Endothelial cell (in vitro differentiated cells): ENCODE results near the gene SLC1A5. TPM values are rescaled to one million over a fixed set of nuclear protein-coding genes. Genes with fewer than 3 reads are reported as not detected.

Experiments
- DNase-seq: peaks from one replicate; pipeline ENCODE4 v3.0.0; 2021; ENCODE audit warnings: low spot score
- H3K27ac Mint-ChIP-seq: one replicate; pipeline ENCODE4 v1.8.0; 2021; ENCODE audit warnings: mixed read lengths, inconsistent platforms; ENCODE audit not compliant: unreplicated experiment
- H3K27me3 Mint-ChIP-seq: one replicate; pipeline ENCODE4 v1.8.0; 2021; ENCODE audit warnings: mild to moderate bottlenecking, moderate library complexity, mixed read lengths, inconsistent platforms; ENCODE audit not compliant: unreplicated experiment
- H3K36me3 Mint-ChIP-seq: one replicate; pipeline ENCODE4 v1.8.0; 2021; ENCODE audit warnings: mild to moderate bottlenecking, low read depth, mixed read lengths, inconsistent platforms; ENCODE audit not compliant: unreplicated experiment
- H3K4me1 Mint-ChIP-seq: one replicate; pipeline ENCODE4 v1.8.0; 2021; ENCODE audit warnings: mild to moderate bottlenecking, mixed read lengths, inconsistent platforms; ENCODE audit not compliant: unreplicated experiment
- H3K4me3 Mint-ChIP-seq: one replicate; pipeline ENCODE4 v1.8.0; 2021; ENCODE audit warnings: mild to moderate bottlenecking, mixed read lengths, inconsistent platforms; ENCODE audit not compliant: unreplicated experiment
- H3K9me3 Mint-ChIP-seq: one replicate; pipeline ENCODE4 v1.8.0; 2021; ENCODE audit warnings: mixed read lengths, inconsistent platforms; ENCODE audit not compliant: unreplicated experiment
- total RNA-seq: library from RNA; stranded (reverse); fragmentation: NEBNext Ultra II Directional; extraction: Animal tissue kit (Norgen Biotek cat#: 25700); gene quantifications from one replicate; pipeline ENCODE4 v1.2.1, GENCODE V29; 2021; ENCODE audit not compliant: unreplicated experiment
- TF ChIP-seq, protein P1 (sequence below): fragments of 200-600 bp; sonication (generic); IDR thresholded peaks from one replicate; pipeline ENCODE4 v1.5.0; 2021; ENCODE audit warnings: antibody characterized with exemption; ENCODE audit not compliant: unreplicated experiment

Gene SLC1A5
- total RNA-seq, 1 donor from 2014 or later, result 62.6 TPM

DNA sequence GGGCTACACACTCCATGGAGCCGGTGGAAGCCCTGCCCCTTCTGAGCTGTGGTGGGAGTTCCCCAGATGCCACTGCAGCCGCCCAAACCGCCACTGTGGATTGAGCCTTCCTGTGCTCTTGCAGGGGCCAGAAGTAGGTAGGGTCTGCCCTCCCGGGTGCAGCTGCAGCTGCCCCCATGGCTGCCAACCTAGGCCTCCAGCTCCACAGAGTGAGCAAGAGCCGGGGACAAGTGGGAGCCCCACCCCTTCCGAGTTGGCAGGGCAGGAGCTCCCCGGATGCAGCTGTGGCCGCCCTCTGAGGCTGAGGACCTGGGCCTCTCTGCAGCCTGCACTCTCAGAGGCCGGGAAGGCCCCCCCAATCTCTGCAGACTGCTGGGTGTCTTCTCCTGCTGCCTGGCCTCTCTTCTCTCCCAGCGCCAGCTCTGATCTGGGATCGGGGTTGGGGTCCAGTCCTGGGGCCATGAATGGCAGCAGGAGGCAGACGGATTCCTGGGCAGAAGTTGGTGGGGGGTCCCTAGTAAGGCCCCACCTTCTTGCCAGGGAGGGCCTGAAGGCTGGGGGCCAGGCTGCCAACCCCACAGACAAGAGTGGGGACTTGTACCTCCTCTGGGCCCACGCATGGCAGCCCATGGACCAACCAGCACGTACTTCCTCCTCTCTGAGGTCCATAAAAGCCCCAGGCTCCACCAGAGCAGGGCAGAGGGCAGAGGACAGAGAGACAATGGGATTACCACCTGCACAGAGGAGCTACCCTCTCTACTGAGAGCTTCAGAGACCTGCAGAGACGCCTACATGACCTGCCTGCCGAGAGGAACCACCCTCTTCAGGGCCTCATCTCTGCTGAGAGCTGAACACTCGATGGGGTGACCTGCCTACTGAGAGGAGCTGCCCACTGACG lies 33.4 kb upstream of the SLC1A5 start:
- DNase-seq, result no peak
- TF ChIP-seq, protein P1, sequence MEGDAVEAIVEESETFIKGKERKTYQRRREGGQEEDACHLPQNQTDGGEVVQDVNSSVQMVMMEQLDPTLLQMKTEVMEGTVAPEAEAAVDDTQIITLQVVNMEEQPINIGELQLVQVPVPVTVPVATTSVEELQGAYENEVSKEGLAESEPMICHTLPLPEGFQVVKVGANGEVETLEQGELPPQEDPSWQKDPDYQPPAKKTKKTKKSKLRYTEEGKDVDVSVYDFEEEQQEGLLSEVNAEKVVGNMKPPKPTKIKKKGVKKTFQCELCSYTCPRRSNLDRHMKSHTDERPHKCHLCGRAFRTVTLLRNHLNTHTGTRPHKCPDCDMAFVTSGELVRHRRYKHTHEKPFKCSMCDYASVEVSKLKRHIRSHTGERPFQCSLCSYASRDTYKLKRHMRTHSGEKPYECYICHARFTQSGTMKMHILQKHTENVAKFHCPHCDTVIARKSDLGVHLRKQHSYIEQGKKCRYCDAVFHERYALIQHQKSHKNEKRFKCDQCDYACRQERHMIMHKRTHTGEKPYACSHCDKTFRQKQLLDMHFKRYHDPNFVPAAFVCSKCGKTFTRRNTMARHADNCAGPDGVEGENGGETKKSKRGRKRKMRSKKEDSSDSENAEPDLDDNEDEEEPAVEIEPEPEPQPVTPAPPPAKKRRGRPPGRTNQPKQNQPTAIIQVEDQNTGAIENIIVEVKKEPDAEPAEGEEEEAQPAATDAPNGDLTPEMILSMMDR, result no peak
- peaks cover 5% of the 10 kb centered on the region for H3K27me3 Mint-ChIP-seq
- H3K36me3 Mint-ChIP-seq, result peaks cover 5% of the 10 kb centered on the region
- no peak overlapping the region for H3K4me3 Mint-ChIP-seq
- H3K9me3 Mint-ChIP-seq, result no peaks in the 10 kb centered on the region
- no peaks in the 10 kb centered on the region for H3K4me1 Mint-ChIP-seq
- H3K27ac Mint-ChIP-seq, result no peak overlapping the region

GRCh38 chr19:46818812-46819211 lies 30.4 kb upstream of the SLC1A5 start:
- Mint-ChIP-seq H3K4me3 (no peak overlapping the region), H3K9me3 (no peaks in the 10 kb centered on the region), H3K4me1 (no peaks in the 10 kb centered on the region), H3K36me3 (peaks cover 5% of the 10 kb centered on the region), H3K27me3 (peaks cover 5% of the 10 kb centered on the region), H3K27ac (no peak overlapping the region)
- no peak for DNase-seq
- TF ChIP-seq, protein P1, result no peak

DNA sequence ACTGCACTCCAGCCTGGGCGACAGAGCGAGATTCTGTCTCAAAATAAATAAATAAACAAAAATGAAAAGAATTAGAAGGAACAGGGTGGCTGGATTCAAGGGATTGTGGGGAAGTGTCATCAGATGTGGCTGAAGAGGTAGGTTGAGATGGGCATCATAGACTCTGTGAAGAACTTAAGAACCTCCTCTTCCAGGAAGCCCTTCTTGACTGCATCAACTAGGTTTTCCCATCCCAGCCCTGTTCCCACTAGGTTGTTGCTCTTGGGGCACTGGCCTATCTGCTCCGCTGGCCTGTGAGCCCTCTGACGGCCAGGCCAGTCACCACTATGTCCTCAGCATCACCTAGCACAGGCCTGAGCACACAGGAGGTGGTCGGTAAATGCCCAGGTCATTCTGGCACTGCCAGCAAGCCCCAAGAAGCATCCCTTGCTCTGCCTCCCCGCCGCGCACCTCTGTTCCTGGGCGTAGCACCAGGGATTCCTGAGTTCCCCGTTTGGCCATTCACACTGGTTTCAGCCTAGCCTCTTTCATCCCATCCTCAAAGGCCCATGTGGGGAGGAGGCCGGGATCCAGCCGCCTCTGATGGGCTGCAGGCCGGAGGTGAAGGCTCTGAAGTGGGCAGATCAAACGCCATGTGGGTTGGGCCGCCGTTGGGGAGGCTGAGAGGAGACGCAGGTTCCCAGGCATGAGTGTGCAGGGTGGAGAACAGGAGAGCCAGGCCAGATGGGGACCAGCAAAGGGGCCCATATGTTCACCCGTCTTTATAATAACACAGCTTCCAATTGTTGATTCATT lies 27.6 kb upstream of the SLC1A5 start:
- H3K4me1 Mint-ChIP-seq, result no peaks in the 10 kb centered on the region
- H3K27me3 Mint-ChIP-seq, result peaks cover 5% of the 10 kb centered on the region
- no peaks in the 10 kb centered on the region for H3K9me3 Mint-ChIP-seq
- no peak overlapping the region for H3K4me3 Mint-ChIP-seq
- no peak overlapping the region for H3K27ac Mint-ChIP-seq
- no peak for DNase-seq
- H3K36me3 Mint-ChIP-seq, result peaks cover 5% of the 10 kb centered on the region
- TF ChIP-seq, protein P1, result no peak

DNA sequence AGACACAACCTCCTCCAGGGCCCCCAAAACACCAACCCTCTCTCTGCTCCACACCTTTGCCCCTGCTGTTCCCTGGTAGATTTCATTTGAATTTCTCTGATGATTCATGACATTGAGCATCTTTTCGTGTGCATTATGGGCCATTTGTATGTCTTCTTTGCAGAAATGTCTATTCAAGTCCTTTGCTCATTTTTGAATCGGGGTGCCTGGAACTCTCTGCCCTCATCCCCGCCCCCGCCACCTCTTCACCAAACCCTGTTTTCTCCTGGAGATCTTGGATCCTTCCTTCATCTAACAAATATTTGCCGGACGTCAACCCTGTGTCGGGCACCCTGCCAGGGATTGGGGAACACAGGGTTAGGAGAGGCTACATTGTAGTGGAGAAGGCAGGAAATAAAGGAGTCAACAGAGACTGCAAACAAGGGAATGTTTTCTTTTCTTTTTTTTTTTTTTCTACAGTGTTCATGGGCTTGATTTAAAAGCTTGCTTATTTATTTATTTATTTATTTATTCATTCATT lies 25.5 kb upstream of the SLC1A5 start:
- Mint-ChIP-seq H3K4me3 (no peak overlapping the region), H3K27me3 (peaks cover 2% of the 10 kb centered on the region), H3K36me3 (no peaks in the 10 kb centered on the region), H3K27ac (no peak overlapping the region), H3K9me3 (no peaks in the 10 kb centered on the region), H3K4me1 (no peaks in the 10 kb centered on the region)
- DNase-seq, result no peak
- TF ChIP-seq, protein P1, result no peak
